Stomach (tissue), 4 donors: ENCODE data around the gene PLPP1.

Experiments used
- CTCF ChIP-seq, 7 experiments: fragments of 450-650 bp in 4 of 7; fragments of 200-600 bp in 3 of 7; sonication (generic) in 3 of 7; IDR thresholded peaks; one replicate each; pipeline ENCODE4 v1.5.1; 2016 to 2019; ENCODE audit warnings: antibody characterized with exemption in 7 of 7, control low read depth in 2 of 7, mild to moderate bottlenecking in 1 of 7
- EP300 ChIP-seq: sonication (generic); formaldehyde crosslinking; IDR thresholded peaks from one replicate; pipeline ENCODE4 v1.6.1; 2017; ENCODE audit warnings: antibody characterized with exemption
- POLR2A ChIP-seq, 4 donors: fragments of 450-650 bp; IDR thresholded peaks; one replicate each; pipeline ENCODE4 v1.6.1; 2016; ENCODE audit warnings: antibody characterized with exemption in 4 of 4, control low read depth in 2 of 4, mild to moderate bottlenecking in 1 of 4, moderate library complexity in 1 of 4
- POLR2AphosphoS5 ChIP-seq, 3 donors: sonication (generic); formaldehyde crosslinking; IDR thresholded peaks; one replicate each; pipeline ENCODE4 v1.6.1; 2016; ENCODE audit warnings: antibody characterized with exemption in 3 of 3

DNA sequence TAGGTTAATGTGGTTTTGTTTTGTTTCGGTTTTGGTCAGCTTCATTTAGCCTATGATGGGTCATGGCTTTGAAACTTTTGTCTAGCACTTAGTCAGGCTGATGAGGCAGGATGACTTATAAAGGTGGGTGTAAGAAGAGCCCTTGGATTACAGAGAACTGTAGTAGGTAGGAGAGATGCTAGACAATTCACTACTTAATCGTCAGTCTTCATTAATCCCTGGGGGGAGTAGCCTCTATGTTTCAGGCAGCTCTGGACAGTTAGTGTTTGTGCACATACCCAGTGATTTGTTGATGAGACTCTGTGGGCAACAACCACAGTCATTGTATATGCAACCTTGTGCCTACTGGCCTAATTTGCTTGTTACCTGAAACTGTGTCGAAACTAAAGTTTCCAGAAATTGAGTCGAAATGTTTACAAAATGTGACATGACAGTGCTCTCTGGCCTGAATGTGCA, 113.7 kb downstream of the PLPP1 start:
- TF ChIP-seq CTCF (IDR thresholded peaks at IDR 0.05): no peak
- no peak for TF ChIP-seq POLR2A (IDR thresholded peaks at IDR 0.05)
- no peak for TF ChIP-seq EP300
- no peak for TF ChIP-seq POLR2AphosphoS5 (IDR thresholded peaks at IDR 0.05)
